Measurements from ENCODE around the gene SLC41A1.

SLC41A1 gene

DNA sequence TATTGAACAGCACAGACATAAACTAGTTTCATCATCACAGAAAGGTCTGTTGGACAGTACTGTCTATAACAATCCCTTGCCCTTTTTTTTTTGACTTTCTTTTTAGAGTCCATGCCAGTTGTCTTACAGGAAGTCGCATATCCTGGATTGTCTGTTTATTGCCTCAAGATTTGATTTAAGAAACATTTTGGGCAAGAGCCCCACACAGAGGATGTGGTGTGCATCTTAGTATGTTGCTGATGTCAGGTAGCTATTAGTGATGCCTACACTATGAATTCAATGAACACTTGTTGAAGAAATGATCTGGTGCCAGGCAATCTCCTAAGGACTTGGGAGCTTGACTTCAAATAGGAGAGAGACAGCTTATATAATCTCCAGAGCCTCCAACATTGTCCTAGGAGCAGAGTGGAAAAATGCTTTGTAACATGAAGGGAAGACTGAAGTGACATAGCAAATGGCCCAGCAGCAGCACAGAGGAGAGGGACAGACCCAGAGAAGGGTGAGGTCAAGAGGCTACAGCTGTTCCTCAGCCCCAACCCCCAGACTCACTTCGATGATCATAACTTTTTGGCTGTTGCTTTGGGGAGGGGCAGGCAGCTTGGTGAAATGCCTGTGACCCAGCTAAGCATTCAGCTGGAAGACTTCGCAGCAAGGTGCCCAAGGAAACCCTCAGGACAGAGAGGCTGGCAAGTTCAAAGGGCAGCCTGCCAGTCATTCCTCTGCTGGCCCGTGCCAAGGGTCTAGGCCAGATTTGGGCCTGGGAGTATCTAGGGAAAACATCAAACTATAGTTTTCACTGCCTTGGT is 30.2 kb downstream of the SLC41A1 start:
- no peak overlapping the region for H3K4me3 ChIP-seq (ENCODE audit: low read depth, low read length)
- TF ChIP-seq, protein P1, sequence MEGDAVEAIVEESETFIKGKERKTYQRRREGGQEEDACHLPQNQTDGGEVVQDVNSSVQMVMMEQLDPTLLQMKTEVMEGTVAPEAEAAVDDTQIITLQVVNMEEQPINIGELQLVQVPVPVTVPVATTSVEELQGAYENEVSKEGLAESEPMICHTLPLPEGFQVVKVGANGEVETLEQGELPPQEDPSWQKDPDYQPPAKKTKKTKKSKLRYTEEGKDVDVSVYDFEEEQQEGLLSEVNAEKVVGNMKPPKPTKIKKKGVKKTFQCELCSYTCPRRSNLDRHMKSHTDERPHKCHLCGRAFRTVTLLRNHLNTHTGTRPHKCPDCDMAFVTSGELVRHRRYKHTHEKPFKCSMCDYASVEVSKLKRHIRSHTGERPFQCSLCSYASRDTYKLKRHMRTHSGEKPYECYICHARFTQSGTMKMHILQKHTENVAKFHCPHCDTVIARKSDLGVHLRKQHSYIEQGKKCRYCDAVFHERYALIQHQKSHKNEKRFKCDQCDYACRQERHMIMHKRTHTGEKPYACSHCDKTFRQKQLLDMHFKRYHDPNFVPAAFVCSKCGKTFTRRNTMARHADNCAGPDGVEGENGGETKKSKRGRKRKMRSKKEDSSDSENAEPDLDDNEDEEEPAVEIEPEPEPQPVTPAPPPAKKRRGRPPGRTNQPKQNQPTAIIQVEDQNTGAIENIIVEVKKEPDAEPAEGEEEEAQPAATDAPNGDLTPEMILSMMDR (IDR thresholded peaks at IDR 0.05; ENCODE audit: insufficient read depth, low read depth, low read length, missing control alignments), result no peak
- DNase-seq (ENCODE audit: low read depth), result peak; percentile 10

DNA sequence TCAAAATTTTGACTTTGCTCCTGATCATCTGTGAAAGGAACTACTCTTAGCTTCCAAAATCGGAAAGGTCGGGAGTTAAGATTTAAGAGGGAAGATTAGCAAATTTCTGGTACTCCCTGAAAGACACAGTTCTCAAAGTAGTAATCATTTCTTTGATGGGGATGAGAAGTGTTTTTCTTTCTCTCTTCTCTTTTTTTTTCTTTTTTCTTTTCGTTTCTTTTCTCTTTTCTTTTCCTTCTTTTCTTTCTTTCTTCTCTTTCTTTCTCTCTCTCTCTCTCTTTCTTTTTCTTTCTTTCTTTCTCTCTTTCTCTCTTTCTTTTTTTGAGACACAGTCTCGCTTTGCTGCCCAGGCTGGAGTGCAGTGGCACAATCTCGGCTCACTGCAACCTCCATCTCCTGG is 32.7 kb downstream of the SLC41A1 start:
- TF ChIP-seq, protein P1 (IDR thresholded peaks at IDR 0.05; ENCODE audit: insufficient read depth, low read depth, low read length, missing control alignments), result no peak
- no peak overlapping the region for H3K4me3 ChIP-seq (ENCODE audit: low read depth, low read length)
- no peak for DNase-seq (ENCODE audit: low read depth)

DNA sequence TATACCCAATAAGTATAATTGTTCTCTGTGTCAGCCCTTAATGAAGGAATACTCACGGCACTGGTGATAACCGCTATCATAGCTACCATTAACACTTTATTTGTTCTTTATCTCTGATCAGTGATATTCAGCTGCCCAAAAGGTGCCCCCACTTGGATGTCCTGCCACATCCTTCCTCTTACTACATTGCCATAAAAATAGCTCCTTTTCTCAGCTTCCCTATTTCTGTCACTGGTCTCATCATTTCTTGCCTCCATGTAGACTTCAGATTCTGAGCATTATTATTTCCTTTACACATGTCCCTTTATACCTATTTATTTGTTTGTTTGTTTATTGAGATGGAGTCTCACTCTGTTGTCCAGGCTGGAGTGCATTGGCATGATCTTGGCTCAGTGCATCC is 35.0 kb downstream of the SLC41A1 start:
- no peak for DNase-seq (ENCODE audit: low read depth)
- no peak overlapping the region for H3K4me3 ChIP-seq (ENCODE audit: low read depth, low read length)
- TF ChIP-seq, protein P1 (IDR thresholded peaks at IDR 0.05; ENCODE audit: insufficient read depth, low read depth, low read length, missing control alignments), result no peak

DNA sequence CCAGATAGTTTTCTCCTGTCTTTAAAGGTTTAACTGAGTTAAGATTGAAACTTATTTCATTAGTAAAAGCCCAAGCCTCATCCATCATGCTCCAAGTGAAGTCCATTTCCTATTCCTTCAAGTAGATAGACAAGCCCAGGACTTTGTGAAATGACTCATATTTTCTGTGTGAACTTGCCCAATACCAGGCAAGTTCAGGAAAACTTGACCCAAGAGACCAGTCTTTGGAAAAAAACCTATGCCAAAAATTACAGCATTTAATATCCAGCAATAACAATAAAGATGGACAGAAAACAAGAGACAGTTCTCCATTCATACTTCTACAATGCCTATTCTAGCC is 37.3 kb downstream of the SLC41A1 start:
- TF ChIP-seq, protein P1 (IDR thresholded peaks at IDR 0.05; ENCODE audit: insufficient read depth, low read depth, low read length, missing control alignments), result no peak
- DNase-seq (ENCODE audit: low read depth), result no peak
- peak overlapping the region; percentile 78 for H3K4me3 ChIP-seq (ENCODE audit: low read depth, low read length)

DNA sequence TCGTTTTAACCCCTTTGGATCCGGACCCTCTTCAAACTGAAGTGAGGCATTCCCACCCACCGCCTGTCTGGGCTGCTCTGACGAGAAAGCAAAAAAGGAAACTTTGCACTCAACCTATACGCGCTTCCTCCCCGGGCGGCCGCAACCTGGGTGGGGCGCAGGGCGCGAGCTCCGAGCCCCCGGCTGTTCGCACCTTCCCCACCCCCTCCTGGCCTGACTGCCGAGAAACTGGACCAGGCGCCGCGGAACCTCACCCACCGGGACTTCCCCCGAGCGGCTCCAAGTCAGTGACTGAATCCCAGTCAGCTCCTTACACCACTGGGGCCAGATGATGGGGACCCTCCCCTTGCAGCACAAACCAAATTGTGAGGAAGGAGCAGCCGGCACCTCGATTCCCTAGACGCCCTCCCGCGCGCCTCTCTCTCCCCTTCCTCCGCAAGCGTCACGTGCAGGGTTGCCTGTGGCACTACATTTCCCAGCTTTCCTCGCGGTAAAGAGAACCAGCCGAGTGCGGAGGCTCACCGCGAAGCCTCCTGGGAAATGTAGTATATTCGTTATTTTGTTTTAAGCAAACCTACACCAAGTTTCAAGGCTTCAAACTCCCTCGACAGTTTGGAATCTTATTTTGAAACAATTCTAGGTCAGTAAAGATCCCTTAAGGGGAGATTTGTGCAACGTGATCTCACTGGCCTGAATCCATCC is 37.8 kb downstream of the SLC41A1 start, which contains the start of gene RAB29:
TSS of gene RAB29 (minus strand) at position 468 of the 702 bp plus-strand sequence. CDS start 526 bp downstream, outside the sequence.
- DNase-seq (ENCODE audit: low read depth), result peak; percentile 90
- TF ChIP-seq, protein P1 (IDR thresholded peaks at IDR 0.05; ENCODE audit: insufficient read depth, low read depth, low read length, missing control alignments), result no peak
- H3K4me3 ChIP-seq (ENCODE audit: low read depth, low read length), result peak within 1 kb of the TSS; percentile 78

DNA sequence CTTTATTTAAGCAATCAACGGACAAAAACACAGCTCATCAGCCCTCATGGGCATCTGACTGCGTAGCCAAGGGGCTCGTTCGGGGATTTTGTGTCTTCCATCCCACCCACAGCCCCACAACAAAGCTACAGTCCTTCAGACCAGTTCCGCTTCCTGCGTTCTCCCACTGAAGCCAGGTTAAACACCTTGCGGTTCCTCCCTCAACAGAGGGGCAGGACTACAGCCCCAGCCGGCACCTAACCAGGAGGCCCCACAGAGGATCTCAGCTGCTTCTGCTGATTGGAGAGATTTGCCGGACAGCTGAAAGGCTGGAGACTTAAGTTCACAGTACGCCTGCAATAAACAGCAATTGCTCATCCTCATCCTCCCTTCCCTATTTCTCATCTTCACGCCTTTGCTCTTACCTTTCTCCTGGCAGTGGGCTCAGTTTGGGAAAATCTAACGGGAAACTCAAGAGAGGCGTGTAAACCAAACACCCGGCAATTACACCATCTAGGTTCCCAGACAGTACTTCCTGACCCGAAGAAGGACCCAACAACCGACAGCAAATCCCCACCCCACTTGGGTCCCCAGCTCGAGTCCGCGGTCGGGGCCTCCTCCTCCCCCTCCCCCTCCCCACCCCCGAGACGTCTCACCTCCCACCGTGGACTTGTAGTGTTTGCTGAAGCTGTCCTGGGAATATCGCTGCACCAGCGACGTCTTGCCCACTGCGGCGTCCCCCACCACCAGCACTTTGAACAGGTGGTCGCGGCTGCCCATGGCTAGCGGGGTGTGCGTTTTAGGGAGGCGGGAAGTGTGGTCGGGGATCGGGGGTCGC is 38.6 kb downstream of the SLC41A1 start:
- TF ChIP-seq, protein P1 (IDR thresholded peaks at IDR 0.05; ENCODE audit: insufficient read depth, low read depth, low read length, missing control alignments), result no peak
- peak; percentile 71 for DNase-seq (ENCODE audit: low read depth)
- peak overlapping the region; percentile 78 for H3K4me3 ChIP-seq (ENCODE audit: low read depth, low read length)
